Measurements from ENCODE around the gene KAZN. TPM values are rescaled to one million over a fixed set of nuclear protein-coding genes. Genes with fewer than 3 reads are reported as not detected.

The KAZN gene
- total and polyA plus RNA-seq, 2 of the 8 experiments (the other 6 are each of a cell fraction or from before 2014, with no cell fraction given) = 3.7 to 11.8 TPM

- Histone ChIP-seq H2BK12ac (ENCODE audit: low read depth, low read length) (no peak overlapping the region), H3K79me1 (ENCODE audit: low read depth, low read length) (no peaks in the 10 kb centered on the region), H3K14ac (ENCODE audit: insufficient read length) (no peak overlapping the region), H3K36me3 (ENCODE audit: control insufficient read depth in 2 of 4, insufficient read depth in 4 of 4, low read length in 3 of 4) (no peaks in the 10 kb centered on the region), H3K79me2 (ENCODE audit: control insufficient read depth in 1 of 2, insufficient read depth in 2 of 2, low read length in 2 of 2) (no peaks in the 10 kb centered on the region), H3K4me3 (ENCODE audit: extremely low read depth in 1 of 4, insufficient read depth in 2 of 4, low read depth in 3 of 4, low read length in 4 of 4) (no peak overlapping the region), H2BK20ac (ENCODE audit: low read length) (no peak overlapping the region), H2BK15ac (ENCODE audit: low read length) (no peak overlapping the region), H4K20me1 (replicated peaks in 1 of 2; ENCODE audit: control insufficient read depth in 1 of 2, insufficient read depth in 2 of 2, low read length in 2 of 2) (peaks cover 0 to 1% of the 10 kb centered on the region in 2 experiments), H3K4me2 (ENCODE audit: insufficient read depth in 1 of 2, low read depth in 2 of 2, low read length in 2 of 2) (no peak overlapping the region), H2AFZ (ENCODE audit: low read length) (no peak overlapping the region), H3K9ac (replicated peaks in 1 of 4; ENCODE audit: extremely low read depth in 1 of 4, low read depth in 3 of 4, low read length in 3 of 4) (no peak overlapping the region), H2BK120ac (replicated peaks; ENCODE audit: low read depth, low read length) (no peak overlapping the region), H3K27ac (ENCODE audit: low read depth, low read length) (no peak overlapping the region), H3K27me3 (replicated peaks in 1 of 4; ENCODE audit: control insufficient read depth in 3 of 4, extremely low read depth in 1 of 4, insufficient read depth in 3 of 4, low read length in 3 of 4) (no peaks in the 10 kb centered on the region), H3K56ac (replicated peaks; ENCODE audit: insufficient read length, low read depth, low read length) (no peak overlapping the region), H2BK5ac (ENCODE audit: low read depth, low read length) (no peak overlapping the region), H3K23ac (ENCODE audit: insufficient read length) (no peak overlapping the region), H4K91ac (replicated peaks; ENCODE audit: insufficient read length, low read length) (no peak overlapping the region), H3K9me3 (ENCODE audit: insufficient read depth in 2 of 2, low read depth in 1 of 2, low read length in 1 of 2) (no peaks in the 10 kb centered on the region), H3K23me2 (ENCODE audit: low read depth, low read length) (no peaks in the 10 kb centered on the region), H3K4me1 (replicated peaks in 1 of 4; ENCODE audit: control insufficient read depth in 3 of 4, insufficient read depth in 4 of 4, low read length in 3 of 4) (peaks cover 2 to 6% (median 4%) of the 10 kb centered on the region in 4 experiments; a peak in 6 of 7 replicates), H3K18ac (ENCODE audit: extremely low read depth, low read length) (no peak overlapping the region; the same call in 1 of the 2 replicates), H4K8ac (ENCODE audit: extremely low read depth, insufficient read depth, low read length) (no peak overlapping the region), H2AK5ac (ENCODE audit: low read depth, low read length) (no peak overlapping the region), H4K5ac (ENCODE audit: insufficient read length, low read depth, low read length) (no peak overlapping the region), H3K4ac (replicated peaks; ENCODE audit: insufficient read length, low read depth, low read length) (no peak overlapping the region)
- DNase-seq (ENCODE audit: low read depth in 1 of 2, low spot score in 2 of 2) (no peak), FAIRE-seq (no peak)
- ChIA-PET CTCF (ENCODE audit: partially characterized antibody) (interaction anchor here (1.2 to 3.2 kb wide), 3 partner anchors 14 to 108 kb away, joined by 3 to 11 read pairs (median 4); no protein-coding TSS in a partner anchor), POLR2A (ENCODE audit: partially characterized antibody) (no interaction called here)
- WGBS, 2 experiments (ENCODE audit: extremely low coverage in 1 of 2, insufficient coverage in 1 of 2, insufficient read length in 1 of 2, insufficient replicate concordance in 2 of 2, low coverage in 1 of 2, low lambda C conversion rate in 2 of 2, missing lambda C conversion rate in 1 of 2) = 86% methylated on average over 12 of the region's 12 CpGs; no CpG with 5 or more reads in 1 of the 2 experiments
- no peak for TF ChIP-seq RFX5 (IDR thresholded peaks at IDR 0.05; ENCODE audit: borderline replicate concordance, low read depth, low read length)
- no peak for TF ChIP-seq GTF2F1 (IDR thresholded peaks at IDR 0.05; ENCODE audit: borderline replicate concordance, low read depth, low read length)
- TF ChIP-seq PHF8 (conservative IDR thresholded peaks at IDR 0.05; ENCODE audit: low read depth, low read length) = no peak
- TF ChIP-seq POLR2A (IDR thresholded peaks at IDR 0.05; ENCODE audit: control extremely low read depth in 1 of 2, low read depth in 2 of 2, low read length in 2 of 2) = no peak
- TF ChIP-seq SP2 (IDR thresholded peaks at IDR 0.05; ENCODE audit: low read length) = no peak
- no peak for TF ChIP-seq MAFK (IDR thresholded peaks at IDR 0.05; ENCODE audit: low read depth, low read length)
- no peak for TF ChIP-seq RAD21 (IDR thresholded peaks at IDR 0.05 in 1 of 2, conservative IDR thresholded peaks at IDR 0.05 in 1 of 2; ENCODE audit: low read depth in 2 of 2, low read length in 2 of 2)
- no peak for TF ChIP-seq CHD1 (IDR thresholded peaks at IDR 0.05; ENCODE audit: low read depth, low read length)
- TF ChIP-seq, protein P1, sequence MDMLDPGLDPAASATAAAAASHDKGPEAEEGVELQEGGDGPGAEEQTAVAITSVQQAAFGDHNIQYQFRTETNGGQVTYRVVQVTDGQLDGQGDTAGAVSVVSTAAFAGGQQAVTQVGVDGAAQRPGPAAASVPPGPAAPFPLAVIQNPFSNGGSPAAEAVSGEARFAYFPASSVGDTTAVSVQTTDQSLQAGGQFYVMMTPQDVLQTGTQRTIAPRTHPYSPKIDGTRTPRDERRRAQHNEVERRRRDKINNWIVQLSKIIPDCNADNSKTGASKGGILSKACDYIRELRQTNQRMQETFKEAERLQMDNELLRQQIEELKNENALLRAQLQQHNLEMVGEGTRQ (IDR thresholded peaks at IDR 0.05; ENCODE audit: low read length) = no peak
- no peak for TF ChIP-seq SRF (IDR thresholded peaks at IDR 0.05; ENCODE audit: low read depth, low read length)
- no peak for TF ChIP-seq TBP (IDR thresholded peaks at IDR 0.05; ENCODE audit: low read depth, low read length)
- no peak for TF ChIP-seq ZNF274 (IDR thresholded peaks at IDR 0.05; ENCODE audit: borderline replicate concordance, extremely low read depth, low read length)
- TF ChIP-seq SP4 (IDR thresholded peaks at IDR 0.05; ENCODE audit: low read length) = no peak
These were observed 314.5 kb downstream of the KAZN start for GRCh38 chr1:14912839-14913481.
